ENCODE measurements around the gene PTPN9.
"Not testable (repeated sequence)": the region's sequence is repeated elsewhere in the genome, so short reads cannot be mapped to it uniquely, and the experiment has no call there.

PTPN9 gene

GRCh38 chr15:75590239-75590638, 11.1 kb upstream of the PTPN9 start:
- no peak overlapping the region for H3K4me3 ChIP-seq (ENCODE audit: low read depth in 1 of 2, low read length in 1 of 2)
- no peaks in the 10 kb centered on the region for H3K4me1 ChIP-seq (ENCODE audit: control insufficient read depth in 1 of 2, insufficient read depth in 1 of 2, low read depth in 1 of 2, low read length in 1 of 2)
- H3K36me3 ChIP-seq, result peaks cover 6% of the 10 kb centered on the region
- no peak overlapping the region for H3K27ac ChIP-seq
- H3K9me3 ChIP-seq, result no peaks in the 10 kb centered on the region
- no peaks in the 10 kb centered on the region for H3K27me3 ChIP-seq
- no peak for TF ChIP-seq CTCF (IDR thresholded peaks at IDR 0.05)

- Histone ChIP-seq H3K36me3 (peaks cover under 1% of the 10 kb centered on the region), H3K4me3 (ENCODE audit: low read depth in 1 of 2, low read length in 1 of 2) (no peak overlapping the region), H3K9me3 (no peaks in the 10 kb centered on the region), H3K27ac (no peak overlapping the region), H3K4me1 (ENCODE audit: control insufficient read depth in 1 of 2, insufficient read depth in 1 of 2, low read depth in 1 of 2, low read length in 1 of 2) (no peaks in the 10 kb centered on the region), H3K27me3 (no peaks in the 10 kb centered on the region)
- TF ChIP-seq CTCF (IDR thresholded peaks at IDR 0.05), result no peak
Observed at GRCh38 chr15:75589071-75589470, 10.0 kb upstream of the PTPN9 start.

GRCh38 chr15:75586422-75586821, 7.3 kb upstream of the PTPN9 start:
- not testable (repeated sequence) for H3K27me3 ChIP-seq; H3K4me3 ChIP-seq (ENCODE audit: low read depth in 1 of 2, low read length in 1 of 2); H3K4me1 ChIP-seq (ENCODE audit: control insufficient read depth in 1 of 2, insufficient read depth in 1 of 2, low read depth in 1 of 2, low read length in 1 of 2); H3K36me3 ChIP-seq; H3K9me3 ChIP-seq; H3K27ac ChIP-seq

GRCh38 chr15:75584121-75584520, 5.0 kb upstream of the PTPN9 start:
- Histone ChIP-seq H3K9me3 (no peaks in the 10 kb centered on the region), H3K27ac (no peak overlapping the region), H3K4me3 (ENCODE audit: low read depth in 1 of 2, low read length in 1 of 2) (no peak overlapping the region), H3K27me3 (no peaks in the 10 kb centered on the region), H3K36me3 (no peaks in the 10 kb centered on the region), H3K4me1 (ENCODE audit: control insufficient read depth in 1 of 2, insufficient read depth in 1 of 2, low read depth in 1 of 2, low read length in 1 of 2) (peaks cover 6 to 7% of the 10 kb centered on the region in 2 experiments)
- TF ChIP-seq CTCF (IDR thresholded peaks at IDR 0.05), result no peak

- Histone ChIP-seq H3K4me1 (ENCODE audit: control insufficient read depth in 1 of 2, insufficient read depth in 1 of 2, low read depth in 1 of 2, low read length in 1 of 2) (peaks cover 6 to 7% of the 10 kb centered on the region in 2 experiments), H3K9me3 (no peaks in the 10 kb centered on the region), H3K27ac (no peak overlapping the region), H3K4me3 (ENCODE audit: low read depth in 1 of 2, low read length in 1 of 2) (no peak overlapping the region), H3K36me3 (no peaks in the 10 kb centered on the region), H3K27me3 (no peaks in the 10 kb centered on the region)
- no peak for TF ChIP-seq CTCF (IDR thresholded peaks at IDR 0.05)
Observed at GRCh38 chr15:75583701-75584100, 4.6 kb upstream of the PTPN9 start.

GRCh38 chr15:75582943-75583342, 3.8 kb upstream of the PTPN9 start:
- H3K27ac ChIP-seq; H3K36me3 ChIP-seq; H3K27me3 ChIP-seq; H3K9me3 ChIP-seq; H3K4me3 ChIP-seq (ENCODE audit: low read depth in 1 of 2, low read length in 1 of 2): not testable (repeated sequence)
- H3K4me1 ChIP-seq (ENCODE audit: control insufficient read depth in 1 of 2, insufficient read depth in 1 of 2, low read depth in 1 of 2, low read length in 1 of 2), result peaks cover 10 to 11% of the 10 kb centered on the region in 2 experiments
